ENCODE results near the gene ZYG11B.
"Not testable (repeated sequence)": the region's sequence is repeated elsewhere in the genome, so short reads cannot be mapped to it uniquely, and the experiment has no call there.

The ZYG11B gene

DNA sequence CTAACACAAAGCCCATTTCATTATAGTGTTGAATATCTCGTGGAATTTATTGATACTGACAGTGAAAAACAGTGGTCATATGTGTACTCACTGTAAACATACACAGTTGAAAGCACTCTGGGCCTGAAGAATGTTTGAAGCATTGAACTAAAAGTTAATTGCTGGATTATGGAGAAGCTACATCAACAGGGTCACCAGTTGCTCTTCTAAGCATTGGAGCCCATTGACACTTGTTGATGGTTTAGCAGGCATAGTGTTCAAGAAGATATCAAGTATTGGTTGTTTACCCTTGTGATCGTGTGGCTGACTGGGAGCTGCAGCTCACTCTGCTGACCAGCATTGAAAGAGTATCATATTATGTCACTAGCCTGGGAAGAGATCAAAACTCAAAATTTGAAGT lies 126.6 kb downstream of the ZYG11B start:
- no peak for DNase-seq (ENCODE audit: low read depth in 3 of 3)

DNA sequence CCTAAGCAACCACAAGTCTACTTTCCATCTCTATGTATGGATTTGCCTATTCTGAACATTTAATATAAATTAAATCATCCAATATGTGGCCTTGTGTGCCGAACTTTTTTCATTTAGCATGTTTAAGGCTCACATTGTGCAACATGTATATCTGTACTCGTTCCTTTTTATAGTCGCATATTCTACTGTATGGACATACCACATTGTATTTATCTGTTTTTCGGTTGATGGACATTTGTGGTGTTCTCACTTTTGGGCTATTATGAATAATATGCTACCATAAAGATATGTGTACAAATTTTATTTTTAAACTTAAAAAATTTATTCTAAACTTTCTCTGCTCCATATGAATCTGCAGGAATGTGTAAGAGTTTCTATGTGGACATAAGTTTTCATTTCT lies 129.3 kb downstream of the ZYG11B start:
- DNase-seq (ENCODE audit: low read depth in 3 of 3), result no peak

DNA sequence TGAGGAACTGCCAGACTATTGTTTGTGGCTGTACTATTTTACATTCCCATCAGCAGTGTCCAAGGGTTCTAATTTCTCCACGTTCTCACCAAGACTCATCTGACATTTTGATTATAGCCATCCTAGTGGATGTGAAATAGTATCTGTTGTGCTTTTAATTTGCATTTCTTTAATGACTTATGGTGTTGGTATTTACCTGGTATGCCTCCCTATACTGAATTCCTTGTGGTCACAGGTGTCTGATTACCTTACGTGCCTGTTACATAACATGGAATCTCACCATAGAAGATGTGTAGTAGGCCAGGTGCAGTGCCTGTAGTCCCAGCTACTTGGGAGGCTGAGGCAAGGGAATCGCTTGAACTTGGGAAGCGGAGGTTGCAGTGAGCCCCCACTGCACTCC lies 129.8 kb downstream of the ZYG11B start:
- no peak for DNase-seq (ENCODE audit: low read depth in 3 of 3)

DNA sequence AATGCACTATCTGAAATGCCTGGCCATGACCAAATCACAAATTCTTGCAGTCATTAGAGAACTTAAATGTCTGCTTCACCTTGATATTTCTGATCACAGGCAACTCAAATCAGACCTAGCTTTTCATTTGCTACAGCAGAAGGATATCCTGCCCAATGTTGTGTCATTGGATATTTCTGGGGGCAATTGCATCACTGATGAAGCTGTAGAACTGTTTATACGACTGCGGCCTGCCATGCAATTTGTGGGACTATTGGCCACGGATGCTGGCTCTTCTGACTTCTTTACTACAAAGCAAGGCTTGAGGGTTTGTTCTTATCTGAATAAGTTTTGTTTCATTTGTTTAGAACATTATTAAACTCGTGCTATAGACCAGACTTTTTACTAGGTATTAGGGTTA lies 131.2 kb downstream of the ZYG11B start:
- no peak for DNase-seq (ENCODE audit: low read depth in 3 of 3)

DNA sequence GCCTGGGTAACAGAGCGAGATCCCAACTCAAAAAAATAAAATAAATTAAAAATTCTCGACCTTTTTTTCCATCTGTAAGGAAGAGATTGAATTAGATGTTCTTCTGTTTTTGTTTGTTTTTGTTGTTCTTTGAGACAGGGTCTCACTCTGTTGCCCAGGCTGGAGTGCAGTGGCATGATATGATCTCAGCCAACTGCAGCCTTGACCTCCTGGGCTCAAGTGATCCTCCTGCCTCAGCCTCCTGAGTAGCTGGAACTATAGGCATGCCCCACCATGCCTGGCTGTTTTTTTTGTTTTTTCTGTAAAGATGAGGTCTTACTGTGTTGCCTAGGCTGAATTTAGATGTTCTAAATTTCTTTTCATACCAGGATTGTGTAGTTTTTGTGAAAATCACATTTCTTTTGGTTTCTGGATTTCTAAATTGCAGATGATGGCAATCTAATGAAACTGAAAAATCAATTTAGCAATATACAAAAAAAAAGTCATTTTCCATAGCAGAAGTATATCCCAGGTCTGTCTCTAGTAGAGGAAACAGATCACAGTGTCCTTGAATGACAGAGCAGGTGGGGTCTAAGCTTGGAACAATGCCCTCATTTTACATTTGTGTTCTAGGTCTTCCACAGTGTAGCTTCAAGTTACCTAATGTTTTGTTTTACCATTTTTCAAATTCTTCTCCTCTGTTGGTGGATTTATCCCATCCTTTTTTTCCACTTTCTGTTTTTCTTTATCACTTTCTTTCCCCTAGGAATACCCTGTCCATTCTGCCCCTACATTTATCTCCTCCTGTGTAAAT lies 136.6 kb downstream of the ZYG11B start:
- DNase-seq (ENCODE audit: low read depth in 3 of 3), result no peak

DNA sequence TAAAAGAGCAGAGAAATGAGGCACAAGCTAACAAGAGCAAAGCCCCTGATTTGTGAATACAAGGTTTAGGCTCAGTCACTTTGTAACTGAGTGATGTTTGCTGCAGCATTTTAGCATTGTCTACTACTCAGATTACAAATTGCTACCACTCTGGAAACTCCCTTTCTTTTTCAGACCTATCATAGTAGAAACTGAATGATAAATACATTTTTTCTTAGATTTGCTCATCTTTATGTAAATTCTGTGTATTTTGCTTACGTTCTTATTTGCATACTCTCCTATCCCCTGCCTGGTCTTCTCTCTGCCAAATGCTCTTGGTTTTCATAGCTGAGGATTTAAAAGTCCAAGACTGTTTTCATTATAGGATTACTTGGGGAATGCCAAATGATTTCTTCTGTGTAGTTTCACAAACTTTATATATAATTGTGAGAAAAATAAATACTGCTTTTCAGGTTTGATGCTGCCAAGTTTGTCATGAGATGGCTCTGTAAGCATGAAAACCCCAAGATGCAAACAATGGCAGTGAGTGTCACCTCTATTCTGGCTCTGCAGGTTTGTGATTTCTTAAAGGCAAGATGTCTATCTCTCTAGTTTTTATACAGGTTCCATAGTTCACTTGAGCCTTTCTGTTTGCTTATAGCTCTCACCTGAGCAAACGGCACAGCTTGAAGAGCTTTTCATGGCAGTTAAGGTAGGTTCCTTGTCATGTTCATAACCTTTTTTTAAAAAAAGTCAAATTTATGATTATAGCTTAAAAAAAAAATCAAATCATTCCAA lies 141.0 kb downstream of the ZYG11B start:
- no peak for DNase-seq (ENCODE audit: low read depth in 3 of 3)

DNA sequence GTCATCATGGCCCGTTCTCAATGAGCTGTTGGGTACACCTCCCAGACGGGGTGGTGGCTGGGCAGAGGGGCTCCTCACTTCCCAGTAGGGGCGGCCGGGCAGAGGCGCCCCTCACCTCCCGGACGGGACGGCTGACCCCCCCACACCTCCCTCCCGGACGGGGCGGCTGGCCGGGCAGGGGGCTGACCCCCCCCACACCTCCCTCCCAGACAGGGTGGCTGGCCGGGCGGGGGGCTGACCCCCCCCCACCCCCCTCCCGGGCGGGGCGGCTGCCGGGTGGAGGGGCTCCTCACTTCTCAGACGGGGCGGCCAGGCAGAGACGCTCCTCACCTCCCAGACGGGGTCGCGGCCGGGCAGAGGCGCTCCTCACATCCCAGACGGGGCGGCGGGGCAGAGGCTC lies 143.5 kb downstream of the ZYG11B start:
- DNase-seq (ENCODE audit: low read depth in 3 of 3), result not testable (repeated sequence)

DNA sequence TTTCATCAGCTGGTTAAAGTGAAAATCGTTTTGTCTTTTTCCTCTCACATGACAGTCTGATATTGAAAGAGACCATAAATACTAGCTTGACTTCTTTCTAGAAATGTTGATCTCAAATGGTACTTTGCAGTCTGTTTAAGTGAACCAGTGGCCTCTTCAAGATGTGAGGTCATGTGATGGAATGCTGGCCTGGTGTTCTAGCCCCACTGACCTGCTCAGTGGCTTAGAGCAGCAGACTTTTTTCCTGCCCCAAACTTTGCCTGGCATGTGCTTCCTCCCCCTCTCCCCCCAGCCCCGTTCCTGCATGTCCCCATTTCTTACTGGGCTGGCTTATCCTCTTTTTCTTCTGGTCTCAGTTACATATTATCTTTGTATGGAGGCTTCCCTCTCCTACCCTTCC lies 150.6 kb downstream of the ZYG11B start:
- no peak for DNase-seq (ENCODE audit: low read depth in 3 of 3)

All from stimulated activated CD4-positive, alpha-beta T cell treated with anti-CD3 and anti-CD28 coated beads, TNF-alpha, amount 100 ng/mL, for 48 hours (primary cell).